DMS 273 (cell line): ENCODE data around the gene PI16.

ENCODE experiments used
- DNase-seq: peaks from one replicate; lab custom pipeline; 2025; ENCODE audit not compliant: unreplicated experiment; lab: John Stamatoyannopoulos, UW

Gene PI16

DNA sequence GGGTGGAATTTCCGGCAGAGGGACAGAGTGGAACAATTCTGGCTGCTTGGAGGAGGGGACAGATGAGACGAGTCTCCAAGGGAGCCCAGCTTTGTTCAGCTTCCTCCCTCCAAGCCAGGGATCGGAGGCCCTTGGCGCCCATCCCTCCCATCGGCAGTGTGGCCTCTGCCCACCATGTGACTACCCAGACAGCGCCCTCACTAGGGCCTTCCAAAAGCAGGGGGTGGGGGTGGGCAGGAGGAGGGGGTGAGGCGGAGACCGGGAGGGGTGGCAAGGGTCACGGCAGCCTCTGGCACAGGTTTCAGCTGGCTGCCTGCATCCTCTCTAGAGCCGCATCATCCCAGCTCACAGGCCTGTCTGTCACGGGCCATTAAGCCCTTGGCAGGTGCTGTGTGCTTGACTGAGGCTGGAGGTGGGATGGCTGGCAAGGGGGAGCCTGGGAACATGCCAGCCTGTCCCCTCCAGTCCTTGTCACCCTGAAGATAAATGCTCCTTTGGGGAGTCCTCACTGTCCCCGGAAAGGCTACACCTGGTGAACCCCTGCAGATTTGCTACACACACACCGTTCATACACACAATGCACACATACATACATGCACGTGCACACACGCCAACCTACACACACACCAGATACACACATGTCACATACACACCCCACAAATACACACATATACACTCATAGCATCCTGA lies 44.7 kb downstream of the PI16 start:
- DNase-seq: no peak

DNA sequence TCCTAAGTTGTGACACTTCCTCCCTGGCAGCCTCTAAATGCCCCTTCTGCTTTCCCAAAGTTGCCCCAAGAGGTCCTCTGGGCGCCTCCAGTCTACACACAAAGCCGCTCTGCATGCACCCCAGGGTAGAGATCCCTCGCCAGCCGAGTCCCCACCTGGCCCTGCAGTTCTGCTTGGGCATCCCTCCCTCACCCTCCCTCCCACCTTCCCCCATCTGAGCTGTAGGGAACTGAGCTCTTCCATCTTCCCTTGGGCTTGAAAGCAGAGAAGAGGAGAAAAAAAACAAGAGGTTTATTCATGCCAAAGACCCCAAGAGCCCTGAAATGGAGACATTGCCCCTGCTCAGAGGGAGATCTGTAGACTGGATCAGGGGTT lies 45.2 kb downstream of the PI16 start:
- DNase-seq: no peak

DNA sequence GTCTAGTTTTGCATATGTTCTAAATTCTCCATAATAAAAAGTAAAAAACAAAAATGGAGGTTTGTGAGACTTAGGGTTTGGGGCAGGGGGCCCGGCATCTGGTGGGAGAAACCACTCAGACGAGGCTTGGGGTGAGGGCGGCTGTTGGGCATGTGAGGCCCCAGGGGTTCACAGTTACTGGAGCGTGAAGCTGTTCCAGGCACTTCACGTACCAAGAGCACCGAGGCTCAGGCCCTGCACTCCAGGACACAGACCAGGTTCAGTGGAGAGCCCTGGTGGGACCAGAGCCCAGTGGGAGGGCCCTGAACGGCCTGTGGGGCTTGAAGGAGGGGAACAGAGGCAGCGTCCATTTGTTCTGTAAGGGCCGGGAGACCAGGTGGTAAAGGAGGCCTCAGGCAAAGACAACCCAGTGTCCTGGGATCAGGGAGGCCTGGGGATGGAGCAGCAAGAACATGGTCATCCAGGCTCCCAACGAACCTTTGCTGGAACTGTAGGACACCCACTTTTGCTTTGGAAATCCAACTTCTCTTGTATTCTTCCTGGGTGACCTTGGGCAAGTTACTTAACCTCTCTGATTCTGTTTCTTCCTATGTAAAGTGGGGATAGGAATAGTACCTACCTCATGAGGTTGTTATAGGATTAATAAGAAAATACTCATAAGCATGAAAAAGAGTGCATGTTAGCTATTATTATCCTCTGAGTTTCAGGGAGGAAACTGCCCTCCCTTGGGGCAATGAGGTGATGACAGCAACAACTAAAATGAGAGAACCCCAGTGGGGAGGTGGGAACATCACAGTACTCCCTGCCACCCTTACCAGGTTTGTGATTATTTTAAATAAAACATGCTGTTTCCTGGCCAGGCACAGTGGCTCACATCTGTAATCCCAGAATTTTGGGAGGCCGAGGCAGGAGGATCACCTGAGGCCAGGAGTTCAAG lies 49.8 kb downstream of the PI16 start:
- DNase-seq: no peak

DNA sequence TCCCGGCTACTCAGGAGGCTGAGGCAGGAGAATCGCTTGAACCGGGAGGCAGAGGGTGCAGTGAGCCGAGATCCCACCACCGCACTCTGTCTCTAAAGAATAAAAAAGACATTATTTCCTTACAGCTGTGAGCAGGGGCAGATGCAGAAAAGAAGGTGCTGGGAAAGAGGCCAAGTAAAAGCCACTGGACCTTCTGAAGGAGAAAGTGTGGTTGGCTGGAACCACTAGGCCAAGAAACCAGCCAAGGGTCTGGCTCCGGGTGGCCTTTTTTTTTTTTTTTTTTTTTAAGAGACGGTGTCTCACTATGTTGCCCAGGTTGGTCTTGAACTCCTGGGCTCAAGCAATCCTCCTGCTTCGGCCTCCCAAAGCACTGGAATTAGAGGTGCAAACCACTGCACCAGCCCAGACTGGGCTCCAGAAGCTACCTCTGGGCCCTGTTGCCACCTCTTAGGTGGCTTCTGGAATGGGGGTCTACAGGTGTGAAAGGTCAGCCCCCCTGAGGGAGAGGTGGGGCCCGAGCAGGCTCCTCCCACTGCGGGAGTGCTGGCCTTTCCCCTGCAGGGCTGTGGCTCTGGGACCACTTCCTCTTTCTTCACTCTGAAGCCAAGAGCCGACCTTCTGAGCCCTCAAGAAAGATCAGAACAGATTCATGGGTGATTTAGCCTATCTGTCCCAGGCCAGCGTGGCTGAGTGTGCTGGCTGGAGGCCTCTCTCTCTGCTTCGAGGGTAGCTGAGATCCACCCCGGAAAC lies 50.7 kb downstream of the PI16 start, which contains the start of gene FGD2:
TSS of gene FGD2 (plus strand) at position 595 of the 750 bp plus-strand sequence. CDS start 163 bp downstream, outside the sequence.
- DNase-seq: no peak

DNA sequence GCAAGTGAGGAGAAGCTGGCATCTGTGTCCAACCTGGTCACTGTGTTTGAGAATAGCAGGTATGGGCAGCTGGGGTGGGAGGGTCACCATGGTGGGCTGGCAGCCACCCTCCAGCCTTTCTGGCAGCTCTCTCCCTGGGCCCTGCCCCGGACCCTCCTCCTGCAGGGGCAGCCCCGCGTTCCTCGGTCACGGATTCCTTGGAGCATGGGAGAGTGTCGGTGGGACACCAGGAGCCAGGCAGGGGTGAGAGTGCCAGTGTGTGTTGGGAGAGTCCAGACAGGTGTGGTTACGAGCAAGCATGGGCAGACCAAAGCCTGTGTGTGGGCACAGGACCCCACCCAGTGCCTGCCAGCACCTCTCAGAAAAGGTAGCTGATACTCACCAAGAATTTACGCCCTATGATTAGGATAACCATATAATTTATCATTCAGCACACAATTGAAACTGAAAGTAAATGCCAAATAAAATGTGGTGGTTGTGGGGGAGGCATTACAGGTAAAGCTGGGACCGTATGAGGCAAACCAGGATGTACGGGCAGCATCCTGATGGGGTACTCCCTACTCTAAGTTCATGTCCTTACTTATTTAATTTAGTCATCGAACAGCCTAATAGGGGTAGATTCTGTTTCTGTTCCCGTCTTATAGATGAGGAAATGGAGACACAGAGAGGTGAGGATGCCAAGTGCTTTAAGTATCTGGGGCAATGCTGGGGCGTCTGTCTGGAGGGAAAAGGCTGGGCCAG lies 51.5 kb downstream of the PI16 start:
- DNase-seq: no peak

DNA sequence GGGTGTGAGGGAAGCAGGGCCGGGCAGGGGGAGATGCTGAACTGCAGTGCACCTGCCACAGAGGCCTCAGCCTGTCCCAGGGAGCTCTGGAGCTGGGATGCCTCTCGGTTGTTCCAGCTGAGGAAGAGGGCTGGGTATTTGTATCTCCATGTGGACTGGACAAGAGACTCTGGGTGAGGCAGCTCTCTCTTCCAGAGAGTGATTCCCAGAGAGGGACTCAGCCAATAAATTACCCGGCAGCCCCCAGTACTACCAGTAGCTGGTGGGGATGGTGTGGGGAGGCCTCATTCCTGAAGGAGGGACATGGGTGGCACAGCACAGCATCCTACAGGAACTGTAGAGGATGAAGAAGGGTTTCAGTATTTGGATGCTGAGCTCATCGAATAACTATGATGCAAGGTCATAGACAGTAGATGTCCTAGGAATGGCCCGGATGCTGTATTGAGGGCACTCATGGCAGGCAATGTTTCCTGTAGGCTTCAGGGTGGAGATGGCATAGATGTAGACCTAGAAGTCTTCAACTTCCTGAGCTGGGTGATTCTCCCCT lies 52.3 kb downstream of the PI16 start:
- no peak for DNase-seq

DNA sequence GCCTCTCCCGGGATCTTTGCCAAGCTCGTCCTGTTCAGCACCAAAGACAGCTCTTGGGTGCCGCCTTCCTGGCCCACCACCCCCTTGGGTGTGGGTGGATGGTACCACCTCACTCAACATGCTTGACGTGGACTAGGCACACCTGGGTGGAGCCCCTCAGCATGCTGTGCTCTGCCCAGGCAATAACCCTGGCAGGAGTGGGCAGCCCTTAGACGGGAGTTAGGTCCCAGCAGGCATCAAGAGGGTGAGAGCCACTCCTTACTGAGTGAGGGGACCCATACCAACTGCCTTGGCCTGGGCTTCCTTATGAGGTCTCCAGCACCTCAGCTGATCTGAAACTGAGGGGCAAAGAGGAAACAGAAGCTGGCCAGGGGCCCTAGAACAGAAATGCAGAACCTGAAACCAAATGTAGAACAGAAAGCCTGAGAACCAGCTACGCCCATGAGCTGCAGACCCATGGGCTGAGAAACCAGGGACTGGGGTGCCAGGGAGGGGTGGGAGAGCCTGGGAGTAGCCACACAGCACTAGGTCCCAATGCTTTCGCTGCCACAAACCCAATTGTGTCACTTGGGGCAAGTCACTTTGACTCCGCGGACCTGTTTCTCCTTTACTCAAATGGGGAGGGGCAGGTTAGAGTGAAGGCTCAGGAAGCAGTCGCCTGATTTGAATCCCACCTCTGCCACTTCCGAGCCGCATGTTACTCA lies 53.0 kb downstream of the PI16 start:
- DNase-seq: no peak

DNA sequence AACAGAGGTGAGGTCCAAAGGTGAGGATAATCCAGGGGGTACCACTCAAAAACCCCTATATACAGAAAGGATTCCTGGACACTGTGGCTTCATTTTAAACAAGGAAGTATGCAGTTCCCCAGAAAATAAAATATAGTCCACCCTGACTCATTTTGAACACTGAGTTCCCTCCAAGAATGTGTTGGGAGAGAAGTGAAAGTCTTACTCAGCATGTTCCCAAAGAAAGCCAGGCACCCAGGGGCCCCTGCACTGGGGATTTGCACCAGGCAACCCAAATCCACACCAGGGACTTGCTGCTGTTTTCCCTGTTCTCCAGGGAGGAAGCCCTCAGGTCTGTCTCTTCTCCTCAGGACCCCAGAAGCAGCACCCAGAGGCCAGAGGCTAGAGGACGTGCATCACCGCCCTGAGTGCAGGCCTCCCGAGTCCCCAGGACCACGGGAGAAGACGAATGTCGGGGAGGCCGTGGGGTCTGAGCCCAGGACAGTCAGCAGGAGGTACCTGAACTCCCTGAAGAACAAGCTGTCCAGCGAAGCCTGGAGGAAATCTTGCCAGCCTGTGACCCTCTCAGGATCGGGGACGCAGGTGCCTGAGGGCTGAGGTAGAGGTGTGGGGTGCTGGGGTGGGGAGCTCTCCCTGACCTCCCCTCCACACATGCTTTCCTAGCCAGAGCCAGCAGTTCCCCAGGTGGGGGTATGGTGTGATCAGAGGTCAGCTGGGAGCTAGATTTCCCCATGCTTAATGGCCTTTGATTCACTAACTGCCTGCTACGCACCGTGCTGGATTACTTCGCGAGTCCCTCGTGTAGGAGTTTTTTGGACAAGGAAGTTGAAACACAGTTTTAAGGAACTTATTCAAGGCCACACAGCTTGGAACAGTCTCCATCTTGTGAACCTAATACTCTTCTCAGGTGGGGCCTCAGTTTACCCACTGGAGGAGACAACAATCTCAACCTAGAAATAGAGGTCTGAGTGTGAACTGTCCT lies 54.2 kb downstream of the PI16 start:
- DNase-seq: no peak

DNA sequence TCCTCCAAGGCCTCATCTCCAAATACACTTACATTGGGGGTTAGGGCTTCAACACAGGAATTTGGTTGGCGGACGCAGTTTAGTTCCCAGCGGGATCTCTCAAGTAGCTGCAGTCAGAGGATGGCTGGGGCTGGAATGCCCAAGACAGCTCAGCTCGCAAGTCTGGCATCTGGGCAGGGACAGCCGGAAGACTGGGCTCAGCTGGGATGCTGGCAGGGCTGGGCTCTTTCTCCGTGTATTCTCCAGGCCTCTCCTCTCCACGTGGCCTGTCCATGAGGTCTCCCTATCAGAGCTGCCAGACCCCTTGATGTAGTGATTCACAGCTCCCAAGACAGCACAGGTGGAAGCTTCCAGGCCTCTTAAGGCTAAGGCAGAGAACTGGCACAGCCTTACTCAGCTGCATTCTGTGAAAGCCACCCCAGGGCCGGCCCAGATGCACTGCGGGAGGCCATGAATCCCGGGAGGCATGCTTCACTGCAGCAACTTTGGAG lies 55.9 kb downstream of the PI16 start:
- no peak for DNase-seq

DNA sequence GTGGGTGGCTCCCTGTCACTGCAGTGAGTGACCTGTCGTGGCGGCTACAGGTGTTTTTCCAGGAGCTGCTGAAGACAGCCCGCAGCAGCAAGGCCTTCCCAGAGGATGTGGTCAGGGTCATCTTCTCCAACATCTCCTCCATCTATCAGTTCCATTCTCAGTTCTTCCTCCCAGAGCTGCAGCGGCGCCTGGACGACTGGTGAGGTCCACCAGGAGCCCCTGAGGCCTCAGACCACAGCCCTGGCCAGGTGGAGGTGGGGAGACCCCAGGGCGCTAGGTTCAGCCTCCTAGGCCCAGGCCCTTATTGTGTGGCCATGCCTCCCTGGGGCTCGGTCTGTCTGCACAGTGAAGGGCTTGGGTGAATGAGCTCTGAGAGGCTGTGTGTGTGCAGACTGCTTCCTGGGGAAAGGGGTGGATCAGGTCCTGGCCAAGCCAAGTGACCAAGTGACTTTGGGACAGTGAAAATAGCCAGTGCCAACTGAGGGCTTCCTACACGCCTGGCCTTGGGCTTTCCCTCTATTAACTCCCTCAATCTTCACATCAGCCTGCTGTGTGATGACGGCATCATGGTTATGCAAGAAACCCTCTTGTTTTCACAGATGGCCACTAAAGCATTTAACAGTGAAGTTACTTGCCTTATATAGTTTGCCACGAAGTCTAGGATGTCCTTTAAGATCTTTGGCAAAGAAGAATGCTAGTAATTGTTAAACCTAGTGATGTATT lies 57.3 kb downstream of the PI16 start:
- no peak for DNase-seq

DNA sequence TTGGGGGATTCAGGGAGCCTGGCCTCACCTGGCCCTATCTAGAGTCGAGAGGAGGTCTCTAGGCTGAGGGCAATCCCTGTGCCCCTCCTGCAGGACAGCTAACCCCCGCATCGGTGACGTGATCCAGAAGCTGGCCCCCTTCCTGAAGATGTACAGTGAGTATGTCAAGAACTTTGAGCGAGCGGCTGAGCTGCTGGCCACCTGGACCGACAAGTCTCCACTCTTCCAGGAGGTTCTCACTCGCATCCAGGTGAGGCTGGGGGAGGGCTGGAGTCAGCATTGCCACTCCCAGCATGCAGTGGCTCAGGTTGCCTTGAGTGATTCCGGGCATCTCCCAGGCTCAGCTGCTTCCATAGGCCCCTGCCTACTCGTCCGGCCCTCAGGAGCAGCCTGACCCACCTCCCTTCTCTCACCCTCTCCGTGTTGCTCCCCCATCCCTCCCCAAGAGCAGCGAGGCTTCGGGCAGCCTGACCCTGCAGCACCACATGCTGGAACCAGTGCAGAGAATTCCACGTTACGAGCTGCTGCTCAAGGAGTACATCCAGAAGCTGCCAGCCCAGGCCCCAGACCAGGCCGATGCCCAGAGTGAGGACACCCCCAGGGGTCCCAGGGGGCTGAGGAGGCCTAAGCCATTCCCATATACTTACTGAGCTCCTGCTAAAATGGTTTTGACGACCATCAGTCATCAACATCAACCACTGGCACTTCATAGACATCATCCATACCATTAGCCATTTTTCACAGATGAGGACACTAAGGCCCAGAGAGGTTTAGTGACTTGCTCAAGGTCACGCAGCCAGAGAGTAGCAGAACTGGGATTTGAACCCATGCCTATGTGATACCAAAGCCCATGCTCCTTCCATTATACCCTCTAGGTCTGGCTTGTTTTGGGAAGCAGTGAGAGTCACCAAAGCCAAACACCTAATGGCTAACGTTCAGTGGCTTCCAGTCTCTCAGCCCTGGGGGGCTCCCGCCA lies 59.3 kb downstream of the PI16 start:
- no peak for DNase-seq
